HCT116 (cell line): Measurements from ENCODE around the gene KLHDC3.

Experiments used
- CTCF ChIP-seq, 3 experiments: fragments of 200-600 bp in 1 of 3; sonication (generic) in 1 of 3; IDR thresholded peaks in 2 of 3; conservative IDR thresholded peaks in 1 of 3; 2 replicates each; pipeline ENCODE4 v1.5.1; 2012 to 2017; ENCODE audit warnings: low read depth in 2 of 3, low read length in 2 of 3, antibody characterized with exemption in 1 of 3, borderline replicate concordance in 1 of 3, control low read depth in 1 of 3, mild to moderate bottlenecking in 1 of 3, mixed read lengths in 1 of 3, mixed run types in 1 of 3, moderate library complexity in 1 of 3; ENCODE audit not compliant: insufficient read depth in 1 of 3
- EZH2 ChIP-seq: fragments of 200-600 bp; sonication (generic); IDR thresholded peaks from 2 replicates; pipeline ENCODE4 v1.6.1; 2017; ENCODE audit warnings: antibody characterized with exemption, mixed run types
- MAX ChIP-seq: IDR thresholded peaks from 2 replicates; pipeline ENCODE4 v1.6.1; 2012
- POLR2A ChIP-seq: IDR thresholded peaks from 2 replicates; pipeline ENCODE4 v1.7.0; 2011; ENCODE audit warnings: borderline replicate concordance; ENCODE audit not compliant: insufficient read depth, insufficient read length; ENCODE audit errors: extremely low read depth
- REST ChIP-seq: IDR thresholded peaks from 2 replicates; pipeline ENCODE4 v1.6.1; 2012; ENCODE audit warnings: low read depth
- ZNF274 ChIP-seq: fragments of 200-500 bp; sonication (Bioruptor generic); IDR thresholded peaks from 2 replicates; pipeline ENCODE4 v1.6.1; 2014; ENCODE audit warnings: mild to moderate bottlenecking, low read depth, low read length, inconsistent platforms

- TF ChIP-seq EZH2 = no peak
- TF ChIP-seq REST = no peak
- TF ChIP-seq MAX = no peak
- no peak for TF ChIP-seq ZNF274
- TF ChIP-seq CTCF (IDR thresholded peaks at IDR 0.05 in 2 of 3, conservative IDR thresholded peaks at IDR 0.05 in 1 of 3; ENCODE audit: borderline replicate concordance in 1 of 3, insufficient read depth in 1 of 3, low read depth in 2 of 3, low read length in 2 of 3) = no peak
- TF ChIP-seq POLR2A = no peak
Measured at GRCh38 chr6:43006251-43006650, 7.8 kb upstream of the KLHDC3 start.
